Loucy (cell line): ENCODE measurements around the gene CEACAM16.

Experiments used
- H2AFZ ChIP-seq: fragments of 200-600 bp; sonication (generic); 2 replicates; pipeline ENCODE4 v1.6.0; 2016; ENCODE audit warnings: antibody characterized with exemption, mild to moderate bottlenecking, low read length, moderate library complexity
- H3F3A ChIP-seq: fragments of 200-600 bp; 2 replicates; pipeline ENCODE4 v1.6.0; 2016; ENCODE audit warnings: antibody characterized with exemption, low read depth, mild to moderate bottlenecking
- H3K27me3 ChIP-seq: fragments of 200-600 bp; sonication (generic); 2 replicates; pipeline ENCODE4 v1.6.1; 2014; ENCODE audit warnings: low read length, mild to moderate bottlenecking; ENCODE audit not compliant: insufficient read depth, poor library complexity, severe bottlenecking
- H3K36me3 ChIP-seq: fragments of 200-600 bp; sonication (generic); 2 replicates; pipeline ENCODE4 v1.6.1; 2016; ENCODE audit warnings: low read length; ENCODE audit not compliant: insufficient read depth
- H3K4me1 ChIP-seq: fragments of 200-600 bp; sonication (generic); 2 replicates; pipeline ENCODE4 v1.5.1; 2014; ENCODE audit warnings: low read length, mild to moderate bottlenecking; ENCODE audit not compliant: insufficient read depth, poor library complexity, severe bottlenecking
- H3K4me2 ChIP-seq: fragments of 200-600 bp; sonication (generic); 2 replicates; pipeline ENCODE4 v1.6.0; 2014; ENCODE audit warnings: antibody characterized with exemption, low read length, low read depth, mild to moderate bottlenecking; ENCODE audit not compliant: poor library complexity, severe bottlenecking
- H3K4me3 ChIP-seq: fragments of 200-600 bp; sonication (generic); 2 replicates; pipeline ENCODE4 v1.5.1; 2014; ENCODE audit warnings: low read length, mild to moderate bottlenecking, mixed read lengths; ENCODE audit not compliant: poor library complexity, severe bottlenecking
- H3K79me2 ChIP-seq: fragments of 200-600 bp; sonication (generic); 2 replicates; pipeline ENCODE4 v1.6.1; 2014; ENCODE audit warnings: low read length; ENCODE audit not compliant: insufficient read depth
- H3K9ac ChIP-seq: fragments of 200-600 bp; sonication (generic); 2 replicates; pipeline ENCODE4 v1.6.0; 2014; ENCODE audit warnings: mild to moderate bottlenecking, low read depth, low read length, moderate library complexity; ENCODE audit not compliant: poor library complexity, severe bottlenecking
- H3K9me2 ChIP-seq: fragments of 200-600 bp; sonication (generic); replicated peaks from 2 replicates; pipeline ENCODE4 v1.6.1; 2016; ENCODE audit warnings: low read depth, low read length, mixed read lengths
- H3K9me3 ChIP-seq: fragments of 200-600 bp; sonication (generic); 2 replicates; pipeline ENCODE4 v1.6.1; 2014; ENCODE audit warnings: mild to moderate bottlenecking, antibody characterized with exemption, low read length, low read depth; ENCODE audit not compliant: insufficient read depth
- H4K20me1 ChIP-seq: fragments of 200-600 bp; sonication (generic); 2 replicates; pipeline ENCODE4 v1.6.0; 2014; ENCODE audit warnings: antibody characterized with exemption, low read length, mild to moderate bottlenecking; ENCODE audit not compliant: insufficient read depth, poor library complexity, severe bottlenecking
- EZH2phosphoT487 ChIP-seq: fragments of 200-600 bp; IDR thresholded peaks from 2 replicates; pipeline ENCODE4 v1.6.1; 2018; ENCODE audit warnings: antibody characterized with exemption, mild to moderate bottlenecking, moderate library complexity, borderline replicate concordance
- TF ChIP-seq, protein P1 (sequence below): fragments of 200-600 bp; sonication (generic); conservative IDR thresholded peaks from 2 replicates; pipeline ENCODE4 v1.5.1; 2014; ENCODE audit warnings: mild to moderate bottlenecking, antibody characterized with exemption, low read length

Gene CEACAM16

DNA sequence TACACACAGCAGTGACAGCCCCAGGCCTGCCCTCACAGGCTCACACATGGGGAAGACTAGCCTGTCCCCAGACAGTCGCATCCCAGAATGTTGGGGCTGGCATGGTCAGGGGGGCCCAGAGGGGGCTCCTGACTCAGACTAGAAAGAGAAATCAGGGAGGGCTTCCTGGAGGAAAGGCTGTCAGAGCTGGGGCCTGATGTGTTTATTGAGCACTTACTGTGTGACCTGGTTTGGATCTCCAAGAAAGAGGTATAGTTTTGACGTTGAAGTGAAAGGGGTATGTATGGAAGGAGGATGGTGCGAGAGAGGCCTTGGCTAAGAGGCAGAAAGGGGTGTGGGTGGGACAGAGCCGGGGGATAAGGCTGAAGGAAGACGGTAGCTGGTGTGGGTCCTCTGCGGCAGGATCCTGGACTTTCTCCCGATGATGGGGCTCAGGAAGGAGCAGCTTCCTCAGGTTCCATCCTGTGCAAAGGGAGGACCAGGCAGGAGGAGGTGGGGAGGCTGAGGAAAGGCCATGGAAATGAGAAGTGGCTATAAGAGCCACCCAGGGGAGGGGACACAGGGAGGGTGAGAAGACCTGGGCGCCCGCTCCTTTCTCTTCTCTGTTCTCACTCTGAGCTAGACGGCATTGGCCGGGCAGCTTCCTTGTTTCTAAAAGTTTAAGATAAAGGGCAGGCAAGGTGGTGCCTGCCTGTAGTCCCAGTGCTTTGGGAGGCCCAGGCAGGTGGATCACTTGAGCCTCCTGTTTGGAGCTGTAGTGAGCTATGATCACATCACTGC, 33.5 kb downstream of the CEACAM16 start:
- Histone ChIP-seq H3K79me2 (no peaks in the 10 kb centered on the region), H2AFZ (no peak overlapping the region), H3K27me3 (no peaks in the 10 kb centered on the region), H3K4me2 (no peak overlapping the region), H3K4me1 (no peaks in the 10 kb centered on the region), H3K36me3 (no peaks in the 10 kb centered on the region), H3K9ac (no peak overlapping the region), H3F3A (no peaks in the 10 kb centered on the region), H3K4me3 (no peak overlapping the region), H3K9me3 (no peaks in the 10 kb centered on the region), H4K20me1 (no peaks in the 10 kb centered on the region), H3K9me2 (no peaks in the 10 kb centered on the region)
- no peak for TF ChIP-seq EZH2phosphoT487
- TF ChIP-seq, protein P1, sequence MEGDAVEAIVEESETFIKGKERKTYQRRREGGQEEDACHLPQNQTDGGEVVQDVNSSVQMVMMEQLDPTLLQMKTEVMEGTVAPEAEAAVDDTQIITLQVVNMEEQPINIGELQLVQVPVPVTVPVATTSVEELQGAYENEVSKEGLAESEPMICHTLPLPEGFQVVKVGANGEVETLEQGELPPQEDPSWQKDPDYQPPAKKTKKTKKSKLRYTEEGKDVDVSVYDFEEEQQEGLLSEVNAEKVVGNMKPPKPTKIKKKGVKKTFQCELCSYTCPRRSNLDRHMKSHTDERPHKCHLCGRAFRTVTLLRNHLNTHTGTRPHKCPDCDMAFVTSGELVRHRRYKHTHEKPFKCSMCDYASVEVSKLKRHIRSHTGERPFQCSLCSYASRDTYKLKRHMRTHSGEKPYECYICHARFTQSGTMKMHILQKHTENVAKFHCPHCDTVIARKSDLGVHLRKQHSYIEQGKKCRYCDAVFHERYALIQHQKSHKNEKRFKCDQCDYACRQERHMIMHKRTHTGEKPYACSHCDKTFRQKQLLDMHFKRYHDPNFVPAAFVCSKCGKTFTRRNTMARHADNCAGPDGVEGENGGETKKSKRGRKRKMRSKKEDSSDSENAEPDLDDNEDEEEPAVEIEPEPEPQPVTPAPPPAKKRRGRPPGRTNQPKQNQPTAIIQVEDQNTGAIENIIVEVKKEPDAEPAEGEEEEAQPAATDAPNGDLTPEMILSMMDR, result no peak

DNA sequence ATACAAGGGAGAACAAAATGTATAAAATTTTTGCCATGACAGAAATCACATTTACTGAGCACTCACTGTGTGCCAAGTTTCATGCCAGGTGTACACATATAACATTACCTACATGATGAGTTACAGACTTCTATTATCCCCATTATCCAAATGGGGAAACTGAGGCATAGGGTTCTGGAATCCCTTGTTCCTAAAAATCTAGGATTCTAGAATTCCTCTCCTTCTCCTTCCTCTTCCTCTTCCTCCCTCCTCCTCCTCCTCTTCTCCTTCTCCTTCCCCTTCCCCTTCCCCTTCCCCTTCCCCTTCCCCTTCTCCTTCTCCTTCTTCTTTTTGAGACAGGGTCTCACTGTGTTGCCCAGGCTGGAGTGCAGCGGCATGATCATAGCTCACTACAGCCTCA, 35.4 kb downstream of the CEACAM16 start:
- Histone ChIP-seq H3K9ac (no peak overlapping the region), H4K20me1 (no peaks in the 10 kb centered on the region), H3K79me2 (no peaks in the 10 kb centered on the region), H3F3A (no peaks in the 10 kb centered on the region), H2AFZ (no peak overlapping the region), H3K27me3 (no peaks in the 10 kb centered on the region), H3K36me3 (no peaks in the 10 kb centered on the region), H3K4me2 (no peak overlapping the region), H3K9me3 (no peaks in the 10 kb centered on the region), H3K4me3 (no peak overlapping the region), H3K9me2 (no peaks in the 10 kb centered on the region), H3K4me1 (no peaks in the 10 kb centered on the region)
- no peak for TF ChIP-seq EZH2phosphoT487
- TF ChIP-seq, protein P1, result no peak

DNA sequence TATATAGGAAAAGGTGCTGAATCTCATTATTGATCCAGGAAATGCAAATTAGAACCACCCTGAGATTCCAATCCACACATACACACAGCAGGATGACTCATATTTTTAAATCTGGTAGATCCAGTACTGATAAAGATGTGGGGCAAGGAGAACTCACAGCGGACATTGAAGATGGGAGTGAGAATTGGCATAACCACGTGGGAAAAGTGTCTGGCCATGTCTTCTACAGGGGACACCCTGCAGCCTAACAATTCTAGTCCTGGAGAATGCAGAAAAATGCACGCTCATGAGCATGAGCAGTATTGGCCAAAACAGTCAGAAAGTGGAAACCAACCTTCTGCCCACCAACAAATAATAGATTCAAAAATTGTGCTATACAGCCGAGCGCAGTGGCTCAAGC, 36.1 kb downstream of the CEACAM16 start:
- Histone ChIP-seq H3K9me3 (no peaks in the 10 kb centered on the region), H3K9me2 (no peaks in the 10 kb centered on the region), H3K36me3 (no peaks in the 10 kb centered on the region), H3K79me2 (no peaks in the 10 kb centered on the region), H2AFZ (no peak overlapping the region), H3F3A (no peaks in the 10 kb centered on the region), H3K4me1 (no peaks in the 10 kb centered on the region), H3K4me2 (no peak overlapping the region), H3K27me3 (no peaks in the 10 kb centered on the region), H3K9ac (no peak overlapping the region), H4K20me1 (no peaks in the 10 kb centered on the region), H3K4me3 (no peak overlapping the region)
- no peak for TF ChIP-seq EZH2phosphoT487
- TF ChIP-seq, protein P1, result no peak
